ENCODE measurements around the gene TMEM60.

TMEM60 gene

DNA sequence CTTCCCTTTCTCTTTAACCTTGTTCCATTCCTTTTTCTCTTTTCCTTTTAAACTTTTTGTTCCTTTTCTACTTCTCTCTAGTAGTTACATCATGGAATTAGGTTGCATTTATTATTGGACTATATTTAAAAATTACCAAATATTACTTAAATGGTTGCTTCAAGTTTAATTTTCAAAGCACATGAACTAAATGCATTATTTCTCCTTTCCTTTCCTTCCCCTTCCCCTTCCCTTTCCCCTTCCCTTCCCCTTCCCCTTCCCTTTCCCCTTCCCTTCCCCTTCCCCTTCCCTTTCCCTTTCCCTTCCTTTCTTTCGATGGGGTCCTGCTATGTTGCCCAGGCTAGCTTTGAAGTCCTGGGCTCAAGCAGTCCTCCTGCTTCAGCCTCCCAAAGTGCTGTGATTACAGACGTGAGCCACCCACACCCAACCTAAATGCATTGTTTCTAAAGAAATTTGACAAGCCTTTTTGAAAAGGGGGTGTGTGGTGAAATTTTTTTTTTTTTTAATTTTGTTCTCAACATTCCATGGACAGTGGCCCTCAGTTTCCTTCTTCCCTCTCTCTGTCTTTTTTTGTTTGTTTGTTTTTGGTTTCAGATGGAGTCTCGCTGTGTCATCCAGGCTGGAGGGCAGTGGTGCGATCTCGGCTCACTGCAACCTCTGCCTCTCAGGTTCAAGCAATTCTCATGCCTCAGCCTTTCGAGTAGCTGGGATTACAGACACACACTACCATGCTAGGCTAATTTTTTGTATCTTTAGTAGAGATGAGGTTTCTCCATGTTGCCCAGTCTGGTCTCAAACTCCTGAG lies 31.2 kb downstream of the TMEM60 start:
- DNase-seq, result no peak

DNA sequence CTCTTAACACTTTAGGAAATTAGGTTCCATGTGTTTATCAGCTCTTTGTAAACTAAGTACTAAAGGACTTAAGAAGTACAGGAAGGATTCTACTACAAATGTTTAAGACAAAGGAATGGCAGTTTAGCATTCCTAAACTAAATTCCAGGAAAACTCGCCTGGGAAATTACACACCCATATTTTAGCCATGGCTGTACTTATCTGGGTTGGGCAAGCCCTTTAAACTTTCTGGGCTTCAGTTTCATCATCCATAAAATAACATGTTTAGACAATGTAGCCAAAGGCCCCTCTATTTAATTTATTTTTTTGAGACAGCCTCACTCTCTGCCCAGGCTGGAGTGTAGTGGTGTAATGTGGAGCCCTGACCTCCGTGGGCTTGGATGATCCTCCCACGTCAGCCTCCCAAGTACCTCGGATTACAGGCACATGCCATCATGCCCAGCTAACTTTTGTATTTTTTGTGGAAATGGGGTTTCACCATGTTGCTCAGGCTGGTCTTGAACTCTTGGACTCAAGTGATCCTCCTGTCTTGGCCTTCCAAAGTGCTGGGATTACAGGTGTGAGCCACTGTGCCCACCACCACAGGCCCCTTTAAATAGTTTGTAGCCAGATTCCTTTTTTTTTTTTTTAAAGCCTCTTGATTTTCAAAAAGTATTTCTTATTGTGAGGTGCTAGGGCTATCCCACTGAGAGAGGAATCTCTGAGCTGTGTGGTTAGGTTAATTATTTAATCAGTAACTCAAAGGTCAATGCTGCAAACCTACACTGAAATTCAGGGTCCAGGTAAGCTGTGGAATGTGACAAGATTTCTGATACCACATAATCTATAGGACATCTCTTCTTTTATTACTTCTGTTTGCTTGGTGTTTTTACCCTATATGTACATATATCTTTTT lies 32.1 kb downstream of the TMEM60 start:
- DNase-seq, result no peak

DNA sequence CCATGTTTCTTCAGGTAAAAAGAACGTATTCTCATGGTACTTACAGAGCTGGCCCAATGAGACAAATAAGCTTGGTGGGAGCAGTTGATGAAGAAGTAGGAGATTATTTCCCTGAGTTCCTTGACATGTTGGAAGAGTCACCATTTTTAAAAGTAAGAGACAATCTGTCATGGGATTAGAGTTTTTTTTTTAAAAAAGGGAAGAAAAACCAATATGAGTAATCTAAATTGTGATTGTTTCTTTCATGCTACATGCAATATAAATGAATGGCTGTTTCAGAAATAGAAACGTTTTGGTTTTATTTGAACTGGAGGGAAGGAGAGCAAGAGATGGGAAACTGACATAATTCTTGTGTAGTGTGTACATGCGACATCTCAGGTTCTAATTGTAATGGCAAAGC lies 32.8 kb downstream of the TMEM60 start:
- DNase-seq, result peak; percentile 43

DNA sequence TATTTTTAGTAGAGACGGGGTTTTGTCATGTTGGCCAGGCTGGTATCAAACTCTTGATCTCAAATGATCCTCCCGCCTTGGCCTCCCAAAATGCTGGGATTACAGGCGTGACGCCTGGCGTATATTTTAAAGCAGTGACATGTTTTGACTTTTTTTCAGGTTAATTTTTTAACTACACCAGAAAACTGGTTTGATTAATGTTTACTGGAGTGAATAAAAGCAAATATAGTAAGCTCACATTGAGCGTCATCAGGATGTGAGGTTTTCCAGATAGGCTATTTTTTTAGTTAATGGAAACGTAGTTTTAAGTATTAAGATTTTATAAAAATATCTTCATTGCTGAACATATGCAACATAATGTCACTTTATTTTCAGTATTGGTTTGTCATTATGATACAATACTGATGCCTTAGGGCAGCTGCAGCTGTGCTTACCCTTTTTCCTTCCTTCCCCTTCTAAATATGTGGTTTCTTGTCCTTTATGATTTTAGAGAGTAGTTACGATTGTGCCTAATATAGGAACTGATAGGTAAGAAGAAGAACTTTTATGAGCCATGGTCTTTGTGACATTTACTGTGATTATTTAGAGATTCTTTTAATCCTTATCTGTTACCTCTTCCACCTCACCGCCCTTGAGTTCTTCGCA lies 37.3 kb downstream of the TMEM60 start:
- no peak for DNase-seq

DNA sequence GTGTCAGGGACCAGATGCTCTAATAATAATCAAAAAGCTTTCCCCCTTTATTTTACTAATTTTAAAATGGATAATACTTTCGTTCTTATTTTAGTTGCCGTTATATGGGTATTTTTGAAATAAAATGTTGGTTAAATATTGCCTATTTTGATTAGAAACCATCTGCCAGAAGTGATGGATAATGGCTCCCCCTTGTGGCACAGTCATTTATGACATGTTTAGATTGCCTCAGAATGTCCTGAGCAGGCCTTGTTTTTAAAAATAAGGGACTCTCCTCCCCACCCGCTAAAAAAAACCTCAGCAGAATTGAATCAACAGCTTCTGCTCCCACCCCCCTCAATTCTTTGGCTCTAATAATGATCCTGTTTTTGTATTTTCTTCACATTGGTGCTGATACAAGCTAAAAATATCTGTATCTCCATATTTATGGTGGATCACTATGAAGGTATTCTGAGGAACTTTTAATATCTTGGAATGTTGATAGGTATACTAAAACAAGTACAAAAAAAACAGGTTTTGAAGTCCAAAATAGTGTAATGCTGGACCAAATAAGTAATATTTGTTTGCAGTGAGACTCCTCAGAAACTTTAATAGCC lies 38.8 kb downstream of the TMEM60 start:
- DNase-seq, result peak; percentile 47

DNA sequence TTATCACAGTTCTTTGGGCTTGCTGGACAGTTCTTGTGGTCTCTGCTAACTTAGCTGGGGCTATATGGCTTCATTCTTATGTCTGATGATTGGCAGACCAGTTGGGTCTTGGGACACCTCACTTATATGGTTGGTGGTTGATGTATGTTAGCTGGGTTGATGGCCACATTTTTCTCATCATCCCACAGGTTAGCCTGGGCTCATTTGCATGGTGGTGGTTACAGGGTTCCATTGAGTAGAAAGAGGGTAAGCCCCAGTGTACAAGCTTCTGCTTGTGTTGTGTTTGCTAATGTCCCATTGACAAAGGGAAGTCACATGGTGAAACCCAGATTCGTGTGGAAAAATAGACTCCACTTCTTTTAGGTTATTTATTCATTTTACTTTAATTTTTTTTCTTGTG lies 40.6 kb downstream of the TMEM60 start:
- no peak for DNase-seq

DNA sequence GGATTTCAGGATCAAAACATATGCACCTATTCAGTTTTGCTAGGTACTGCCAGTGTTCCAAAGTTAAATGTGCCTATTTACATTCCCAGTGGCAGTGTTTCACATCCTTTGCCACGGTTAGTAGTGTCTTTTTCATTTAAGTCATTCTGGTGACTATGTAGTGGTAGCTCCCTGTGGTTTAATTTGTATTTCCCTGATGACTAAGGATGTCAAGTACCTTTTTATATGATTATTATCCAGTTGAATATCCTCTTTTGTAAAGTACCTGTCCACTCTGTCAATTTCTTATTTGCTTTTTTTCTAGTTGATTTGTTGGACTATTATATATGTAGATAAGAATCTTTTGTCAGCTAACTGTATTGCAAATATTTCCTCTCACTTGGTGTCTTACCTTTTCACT lies 45.1 kb downstream of the TMEM60 start:
- DNase-seq, result no peak

DNA sequence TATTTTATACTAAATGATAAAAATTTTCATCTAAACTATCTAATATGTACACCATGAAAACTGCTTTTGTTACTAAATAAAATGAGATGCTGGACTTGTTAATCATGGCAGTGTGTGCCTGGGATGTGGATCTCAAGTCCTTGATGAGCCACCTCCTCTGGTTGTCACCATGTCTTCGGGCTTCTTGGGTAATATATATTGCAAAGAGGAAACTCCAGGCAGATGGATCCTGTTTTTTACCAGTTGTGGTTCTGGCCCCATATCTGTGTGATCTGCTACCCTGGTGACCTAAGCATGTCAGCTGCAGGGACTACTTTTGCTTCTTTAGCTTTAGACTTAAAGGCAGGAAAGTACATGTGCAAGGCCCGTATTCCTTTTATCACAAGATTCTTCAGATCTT lies 46.2 kb downstream of the TMEM60 start:
- DNase-seq, result peak; percentile 94

DNA sequence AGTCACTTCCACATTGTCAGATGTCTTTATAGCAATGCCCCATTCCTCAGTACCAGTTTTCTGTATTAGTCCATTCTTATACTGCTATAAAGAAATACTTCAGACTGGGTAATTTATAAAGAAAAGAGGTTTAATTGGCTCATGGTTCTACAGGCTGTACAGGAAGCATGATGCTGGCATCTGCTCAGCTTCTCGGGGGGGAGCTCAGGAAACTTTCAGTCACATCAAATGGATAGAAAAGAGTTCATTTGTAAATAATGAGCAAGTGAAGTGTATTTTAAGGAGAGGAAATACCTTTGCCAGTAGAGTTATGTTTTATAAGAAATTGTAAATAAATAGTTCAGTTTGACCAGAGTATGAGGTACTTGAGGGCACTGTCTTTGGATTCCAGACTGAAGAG lies 50.5 kb downstream of the TMEM60 start:
- DNase-seq, result no peak

DNA sequence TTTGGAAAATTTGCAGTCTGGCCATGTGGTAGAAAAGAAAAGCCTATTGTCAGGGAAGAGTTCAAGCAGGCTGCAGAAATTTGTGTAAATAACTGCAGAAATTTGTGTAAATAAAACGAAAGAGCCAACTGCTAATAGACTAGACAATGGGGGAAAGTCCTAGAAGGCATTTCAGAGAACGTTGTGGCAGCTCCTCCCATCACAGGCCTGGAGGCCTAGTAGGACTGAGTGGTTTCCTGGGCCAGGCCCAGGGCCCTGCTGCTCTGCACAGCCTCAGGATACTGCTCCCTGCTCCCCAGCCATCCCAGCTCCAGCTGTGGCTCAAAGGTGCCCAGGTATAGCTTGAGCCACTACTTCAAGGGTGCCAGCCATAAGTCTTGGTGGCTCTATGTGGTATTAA lies 51.1 kb downstream of the TMEM60 start:
- DNase-seq, result no peak

DNA sequence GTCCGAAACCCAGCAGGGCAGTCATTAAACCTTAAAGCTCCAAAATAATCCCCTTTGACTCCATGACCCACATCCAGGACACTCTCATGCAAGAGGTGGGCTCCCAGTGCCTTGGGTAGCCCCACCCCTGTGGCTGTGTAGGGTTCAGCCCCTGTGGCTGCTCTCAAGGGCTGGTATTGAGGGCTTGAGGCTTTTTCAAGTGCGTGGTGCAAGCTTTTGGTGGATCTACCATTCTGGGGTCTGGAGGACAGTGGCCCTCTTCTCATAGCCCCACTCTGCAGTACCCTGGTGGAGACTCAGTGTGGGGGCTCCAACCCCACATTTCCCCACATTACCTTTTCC lies 51.4 kb downstream of the TMEM60 start:
- no peak for DNase-seq

DNA sequence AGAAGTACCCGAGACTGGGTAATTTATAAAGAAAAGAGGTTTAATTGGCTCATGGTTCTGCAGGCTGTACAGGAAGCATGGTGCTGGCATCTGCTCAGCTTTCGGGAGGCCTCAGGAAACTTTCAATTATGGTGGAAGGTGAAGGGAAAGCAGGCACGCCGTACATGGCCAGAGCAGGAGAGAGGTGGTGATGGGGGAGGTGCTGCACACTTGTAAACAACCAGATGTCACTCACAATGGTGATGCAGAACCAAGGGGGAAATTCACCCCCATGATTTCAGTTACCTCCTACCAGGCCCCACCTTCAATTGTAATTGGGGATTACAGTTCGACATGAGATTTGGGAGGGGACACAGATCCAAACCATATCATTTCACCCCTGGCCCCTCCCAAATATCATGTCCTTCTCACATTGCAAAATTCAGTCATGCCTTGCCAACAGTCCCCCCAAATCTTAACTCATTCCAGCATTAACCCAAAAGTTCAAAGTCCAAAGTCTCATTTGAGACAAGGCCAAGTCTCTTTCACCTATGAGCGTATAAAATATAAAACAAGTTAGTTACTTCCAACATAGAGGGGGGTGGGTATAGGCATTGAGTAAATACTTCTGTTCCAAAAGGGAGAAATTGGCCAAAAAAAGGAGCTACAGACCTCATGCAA lies 51.9 kb downstream of the TMEM60 start:
- DNase-seq, result no peak

DNA sequence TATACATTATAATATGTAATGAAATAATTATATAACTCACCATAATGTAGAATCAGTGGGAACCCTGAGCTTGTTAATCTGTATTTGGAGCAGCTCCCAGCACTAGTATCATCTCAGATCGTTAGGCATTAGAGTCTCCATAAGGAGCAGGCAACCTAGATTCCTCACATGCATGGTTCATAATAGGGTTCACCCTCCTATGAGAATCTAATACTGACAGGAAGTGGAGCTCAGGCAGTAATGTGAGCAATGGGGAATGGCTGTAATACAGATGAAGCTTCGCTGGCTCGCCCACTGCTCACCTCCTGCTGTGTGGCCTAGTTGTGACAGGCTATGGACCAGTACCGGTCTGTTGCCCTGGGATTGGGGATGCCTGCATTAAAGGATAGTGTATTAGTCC lies 52.5 kb downstream of the TMEM60 start:
- no peak for DNase-seq

All from MV-4-11 (cell line).